Measurements from ENCODE around the gene PINK1. TPM values are rescaled to one million over a fixed set of nuclear protein-coding genes. Genes with fewer than 3 reads are reported as not detected.

The PINK1 gene
- total and polyA plus RNA-seq, 2 of the 13 experiments (the other 11 are each of a cell fraction or from before 2014, with no cell fraction given): 15.3 to 16.1 TPM

DNA sequence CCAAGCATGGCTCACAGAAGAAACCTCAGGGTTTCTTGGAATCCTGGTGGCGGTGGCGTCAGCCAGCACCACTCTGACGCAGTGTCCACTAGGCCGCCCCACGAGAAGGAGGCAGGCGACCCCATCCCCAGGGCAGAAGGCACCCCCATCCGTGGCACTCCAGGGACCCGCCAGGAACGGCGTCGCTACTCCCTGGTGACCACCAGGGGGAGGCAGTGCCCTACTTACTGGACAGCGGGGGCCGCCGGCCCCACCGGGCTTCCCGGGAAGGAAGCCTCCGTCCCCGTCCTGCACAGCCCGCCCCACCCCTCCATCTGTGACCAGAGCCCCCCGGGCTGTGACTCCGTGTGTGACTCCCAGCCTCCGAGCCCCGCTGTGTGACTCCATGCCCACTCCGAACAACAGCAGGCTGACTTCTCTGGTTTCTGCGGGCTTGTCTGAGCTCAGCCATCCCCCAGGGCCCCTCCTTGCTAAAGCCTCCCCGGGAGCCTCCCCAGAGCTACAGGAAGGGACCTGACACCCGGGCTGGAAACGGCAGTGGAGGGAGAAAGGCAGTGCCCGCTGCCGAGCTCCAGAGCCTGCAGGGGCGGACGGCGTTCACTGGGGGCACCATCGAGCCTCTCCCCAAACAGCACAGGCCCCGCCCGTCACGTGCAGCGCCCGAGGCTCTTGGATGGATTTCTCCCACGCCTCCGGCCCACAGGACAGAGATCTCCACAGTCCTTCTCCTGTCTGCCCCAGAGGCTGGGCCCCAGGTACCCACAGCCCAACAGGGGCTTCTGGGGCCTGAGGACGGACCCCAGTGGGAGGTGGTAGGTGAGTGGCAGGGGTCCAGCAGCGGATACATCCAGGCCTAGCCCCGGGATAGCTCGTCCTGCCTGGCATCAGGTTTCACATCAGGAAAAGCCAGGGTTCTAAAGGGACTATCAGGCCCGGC, 63.4 kb downstream of the PINK1 start (continued):
- no peak for TF ChIP-seq ZNF570 (CRISPR knock-in tag; IDR thresholded peaks at IDR 0.05; ENCODE audit: borderline replicate concordance)
- no peak for TF ChIP-seq MIER2 (CRISPR knock-in tag; IDR thresholded peaks at IDR 0.05)
- no peak for TF ChIP-seq SMARCC2 (IDR thresholded peaks at IDR 0.05)
- TF ChIP-seq ISX (CRISPR knock-in tag; conservative IDR thresholded peaks at IDR 0.05): no peak
- no peak for TF ChIP-seq HCFC1 (IDR thresholded peaks at IDR 0.05; ENCODE audit: low read depth, low read length)
- TF ChIP-seq, protein P1, sequence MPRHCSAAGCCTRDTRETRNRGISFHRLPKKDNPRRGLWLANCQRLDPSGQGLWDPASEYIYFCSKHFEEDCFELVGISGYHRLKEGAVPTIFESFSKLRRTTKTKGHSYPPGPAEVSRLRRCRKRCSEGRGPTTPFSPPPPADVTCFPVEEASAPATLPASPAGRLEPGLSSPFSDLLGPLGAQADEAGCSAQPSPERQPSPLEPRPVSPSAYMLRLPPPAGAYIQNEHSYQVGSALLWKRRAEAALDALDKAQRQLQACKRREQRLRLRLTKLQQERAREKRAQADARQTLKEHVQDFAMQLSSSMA (CRISPR knock-in tag; IDR thresholded peaks at IDR 0.05): no peak
- TF ChIP-seq SRSF4 (IDR thresholded peaks at IDR 0.05; ENCODE audit: low read depth, low read length, poor library complexity, severe bottlenecking): no peak
- TF ChIP-seq ZNF44 (CRISPR knock-in tag; IDR thresholded peaks at IDR 0.05): no peak
- TF ChIP-seq KLF11 (CRISPR knock-in tag; IDR thresholded peaks at IDR 0.05): no peak
- TF ChIP-seq, protein P2, sequence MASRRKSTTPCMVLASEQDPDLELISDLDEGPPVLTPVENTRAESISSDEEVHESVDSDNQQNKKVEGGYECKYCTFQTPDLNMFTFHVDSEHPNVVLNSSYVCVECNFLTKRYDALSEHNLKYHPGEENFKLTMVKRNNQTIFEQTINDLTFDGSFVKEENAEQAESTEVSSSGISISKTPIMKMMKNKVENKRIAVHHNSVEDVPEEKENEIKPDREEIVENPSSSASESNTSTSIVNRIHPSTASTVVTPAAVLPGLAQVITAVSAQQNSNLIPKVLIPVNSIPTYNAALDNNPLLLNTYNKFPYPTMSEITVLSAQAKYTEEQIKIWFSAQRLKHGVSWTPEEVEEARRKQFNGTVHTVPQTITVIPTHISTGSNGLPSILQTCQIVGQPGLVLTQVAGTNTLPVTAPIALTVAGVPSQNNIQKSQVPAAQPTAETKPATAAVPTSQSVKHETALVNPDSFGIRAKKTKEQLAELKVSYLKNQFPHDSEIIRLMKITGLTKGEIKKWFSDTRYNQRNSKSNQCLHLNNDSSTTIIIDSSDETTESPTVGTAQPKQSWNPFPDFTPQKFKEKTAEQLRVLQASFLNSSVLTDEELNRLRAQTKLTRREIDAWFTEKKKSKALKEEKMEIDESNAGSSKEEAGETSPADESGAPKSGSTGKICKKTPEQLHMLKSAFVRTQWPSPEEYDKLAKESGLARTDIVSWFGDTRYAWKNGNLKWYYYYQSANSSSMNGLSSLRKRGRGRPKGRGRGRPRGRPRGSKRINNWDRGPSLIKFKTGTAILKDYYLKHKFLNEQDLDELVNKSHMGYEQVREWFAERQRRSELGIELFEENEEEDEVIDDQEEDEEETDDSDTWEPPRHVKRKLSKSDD (CRISPR knock-in tag; IDR thresholded peaks at IDR 0.05; ENCODE audit: low read depth): 0 out of 2 replicates have a peak, but pooled peaks have one; percentile 51
- no peak for TF ChIP-seq IRX3 (CRISPR knock-in tag; IDR thresholded peaks at IDR 0.05; ENCODE audit: borderline replicate concordance, low read depth)
- no peak for TF ChIP-seq ZNF572 (CRISPR knock-in tag; IDR thresholded peaks at IDR 0.05)
- TF ChIP-seq, protein P3, sequence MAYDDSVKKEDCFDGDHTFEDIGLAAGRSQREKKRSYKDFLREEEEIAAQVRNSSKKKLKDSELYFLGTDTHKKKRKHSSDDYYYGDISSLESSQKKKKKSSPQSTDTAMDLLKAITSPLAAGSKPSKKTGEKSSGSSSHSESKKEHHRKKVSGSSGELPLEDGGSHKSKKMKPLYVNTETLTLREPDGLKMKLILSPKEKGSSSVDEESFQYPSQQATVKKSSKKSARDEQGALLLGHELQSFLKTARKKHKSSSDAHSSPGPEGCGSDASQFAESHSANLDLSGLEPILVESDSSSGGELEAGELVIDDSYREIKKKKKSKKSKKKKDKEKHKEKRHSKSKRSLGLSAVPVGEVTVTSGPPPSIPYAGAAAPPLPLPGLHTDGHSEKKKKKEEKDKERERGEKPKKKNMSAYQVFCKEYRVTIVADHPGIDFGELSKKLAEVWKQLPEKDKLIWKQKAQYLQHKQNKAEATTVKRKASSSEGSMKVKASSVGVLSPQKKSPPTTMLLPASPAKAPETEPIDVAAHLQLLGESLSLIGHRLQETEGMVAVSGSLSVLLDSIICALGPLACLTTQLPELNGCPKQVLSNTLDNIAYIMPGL (CRISPR knock-in tag; IDR thresholded peaks at IDR 0.05; ENCODE audit: borderline replicate concordance in 1 of 2, low read depth in 1 of 2): peak; percentile 67 to 73; a peak in 3 of 4 replicates
- no peak for TF ChIP-seq CBX1 (IDR thresholded peaks at IDR 0.05; ENCODE audit: low read depth)
- no peak for TF ChIP-seq SUZ12 (IDR thresholded peaks at IDR 0.05; ENCODE audit: low read depth, low read length)
- TF ChIP-seq, protein P4, sequence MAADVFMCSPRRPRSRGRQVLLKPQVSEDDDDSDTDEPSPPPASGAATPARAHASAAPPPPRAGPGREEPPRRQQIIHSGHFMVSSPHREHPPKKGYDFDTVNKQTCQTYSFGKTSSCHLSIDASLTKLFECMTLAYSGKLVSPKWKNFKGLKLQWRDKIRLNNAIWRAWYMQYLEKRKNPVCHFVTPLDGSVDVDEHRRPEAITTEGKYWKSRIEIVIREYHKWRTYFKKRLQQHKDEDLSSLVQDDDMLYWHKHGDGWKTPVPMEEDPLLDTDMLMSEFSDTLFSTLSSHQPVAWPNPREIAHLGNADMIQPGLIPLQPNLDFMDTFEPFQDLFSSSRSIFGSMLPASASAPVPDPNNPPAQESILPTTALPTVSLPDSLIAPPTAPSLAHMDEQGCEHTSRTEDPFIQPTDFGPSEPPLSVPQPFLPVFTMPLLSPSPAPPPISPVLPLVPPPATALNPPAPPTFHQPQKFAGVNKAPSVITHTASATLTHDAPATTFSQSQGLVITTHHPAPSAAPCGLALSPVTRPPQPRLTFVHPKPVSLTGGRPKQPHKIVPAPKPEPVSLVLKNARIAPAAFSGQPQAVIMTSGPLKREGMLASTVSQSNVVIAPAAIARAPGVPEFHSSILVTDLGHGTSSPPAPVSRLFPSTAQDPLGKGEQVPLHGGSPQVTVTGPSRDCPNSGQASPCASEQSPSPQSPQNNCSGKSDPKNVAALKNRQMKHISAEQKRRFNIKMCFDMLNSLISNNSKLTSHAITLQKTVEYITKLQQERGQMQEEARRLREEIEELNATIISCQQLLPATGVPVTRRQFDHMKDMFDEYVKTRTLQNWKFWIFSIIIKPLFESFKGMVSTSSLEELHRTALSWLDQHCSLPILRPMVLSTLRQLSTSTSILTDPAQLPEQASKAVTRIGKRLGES (CRISPR knock-in tag; IDR thresholded peaks at IDR 0.05; ENCODE audit: borderline replicate concordance): no peak
- TF ChIP-seq ZNF839 (CRISPR knock-in tag; IDR thresholded peaks at IDR 0.05; ENCODE audit: borderline replicate concordance): no peak
- no peak for TF ChIP-seq ONECUT2 (CRISPR knock-in tag; IDR thresholded peaks at IDR 0.05)
- no peak for TF ChIP-seq ZNF557 (CRISPR knock-in tag; IDR thresholded peaks at IDR 0.05)
- TF ChIP-seq ZFP82 (CRISPR knock-in tag; IDR thresholded peaks at IDR 0.05; ENCODE audit: borderline replicate concordance): no peak
- TF ChIP-seq CENPT (CRISPR knock-in tag; IDR thresholded peaks at IDR 0.05; ENCODE audit: low read depth): no peak

Data from HepG2 (cell line).